Neural progenitor cell (in vitro differentiated cells): ENCODE results near the gene LRP1B.

Source experiments
- EZH2 ChIP-seq: fragments of 200-600 bp; sonication (generic); IDR thresholded peaks from 2 replicates; pipeline ENCODE4 v1.6.1; 2017; ENCODE audit warnings: antibody characterized with exemption, mild to moderate bottlenecking, moderate library complexity
- EZH2phosphoT487 ChIP-seq: fragments of 200-600 bp; sonication (generic); IDR thresholded peaks from 2 replicates; pipeline ENCODE4 v1.6.1; 2017; ENCODE audit warnings: antibody characterized with exemption
- TF ChIP-seq, protein P1 (sequence below): fragments of 200-600 bp; sonication (generic); IDR thresholded peaks from 2 replicates; pipeline ENCODE4 v1.5.1; 2017; ENCODE audit warnings: antibody characterized with exemption, mild to moderate bottlenecking

GRCh38 chr2:141709756-141710155 is 421.1 kb downstream of the LRP1B start:
- TF ChIP-seq, protein P1, sequence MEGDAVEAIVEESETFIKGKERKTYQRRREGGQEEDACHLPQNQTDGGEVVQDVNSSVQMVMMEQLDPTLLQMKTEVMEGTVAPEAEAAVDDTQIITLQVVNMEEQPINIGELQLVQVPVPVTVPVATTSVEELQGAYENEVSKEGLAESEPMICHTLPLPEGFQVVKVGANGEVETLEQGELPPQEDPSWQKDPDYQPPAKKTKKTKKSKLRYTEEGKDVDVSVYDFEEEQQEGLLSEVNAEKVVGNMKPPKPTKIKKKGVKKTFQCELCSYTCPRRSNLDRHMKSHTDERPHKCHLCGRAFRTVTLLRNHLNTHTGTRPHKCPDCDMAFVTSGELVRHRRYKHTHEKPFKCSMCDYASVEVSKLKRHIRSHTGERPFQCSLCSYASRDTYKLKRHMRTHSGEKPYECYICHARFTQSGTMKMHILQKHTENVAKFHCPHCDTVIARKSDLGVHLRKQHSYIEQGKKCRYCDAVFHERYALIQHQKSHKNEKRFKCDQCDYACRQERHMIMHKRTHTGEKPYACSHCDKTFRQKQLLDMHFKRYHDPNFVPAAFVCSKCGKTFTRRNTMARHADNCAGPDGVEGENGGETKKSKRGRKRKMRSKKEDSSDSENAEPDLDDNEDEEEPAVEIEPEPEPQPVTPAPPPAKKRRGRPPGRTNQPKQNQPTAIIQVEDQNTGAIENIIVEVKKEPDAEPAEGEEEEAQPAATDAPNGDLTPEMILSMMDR: no peak
- TF ChIP-seq EZH2 (no peak), EZH2phosphoT487 (no peak)
